ENCODE data around the gene DHRS4L2. TPM values are rescaled to one million over a fixed set of nuclear protein-coding genes. Genes with fewer than 3 reads are reported as not detected.
"Not testable (repeated sequence)": the region's sequence is repeated elsewhere in the genome, so short reads cannot be mapped to it uniquely, and the experiment has no call there.

Gene DHRS4L2
- total and polyA plus RNA-seq, 2 donors (not counting 3 experiments of a cell fraction or from before 2014, with no cell fraction given), result 18.2 to 18.5 TPM

GRCh38 chr14:23950411-23951135 lies 38.2 kb upstream of the DHRS4L2 start:
- intact Hi-C loops (cut with micrococcal nuclease) (no loop called here), dilution Hi-C loops (cut with MboI; ENCODE audit: extremely low pct_ligation_motif_present, low sequenced_read_pairs) (no loop called here)
- H3K4me3 ChIP-seq (replicated peaks in 1 of 3; ENCODE audit: insufficient read depth in 1 of 3, low read depth in 1 of 3, low read length in 3 of 3), result no peak overlapping the region
- no peaks in the 10 kb centered on the region for H3K36me3 ChIP-seq (ENCODE audit: control insufficient read depth in 2 of 2, extremely low read depth in 1 of 2, insufficient read depth in 2 of 2, low read length in 2 of 2)
- H4K20me1 ChIP-seq (replicated peaks; ENCODE audit: control insufficient read depth, extremely low read depth, insufficient read depth, low read length), result no peaks in the 10 kb centered on the region
- H3K9ac ChIP-seq (replicated peaks; ENCODE audit: extremely low read depth, insufficient read depth, low read length), result no peak overlapping the region
- H2AFZ ChIP-seq (ENCODE audit: low read depth, low read length), result no peak overlapping the region
- no peaks in the 10 kb centered on the region for H3K27me3 ChIP-seq (ENCODE audit: control insufficient read depth in 2 of 2, insufficient read depth in 2 of 2, low read length in 2 of 2)
- H3K27ac ChIP-seq (ENCODE audit: insufficient read depth, low read depth, low read length), result no peak overlapping the region
- TF ChIP-seq EZH2 (IDR thresholded peaks at IDR 0.05; ENCODE audit: borderline replicate concordance, low read depth, low read length, severe bottlenecking), result no peak
- TF ChIP-seq GATA2 (IDR thresholded peaks at IDR 0.05; ENCODE audit: insufficient read depth, insufficient read length, low read depth, low read length), result no peak
- TF ChIP-seq JUN (IDR thresholded peaks at IDR 0.05; ENCODE audit: borderline replicate concordance, insufficient read depth, insufficient read length, low read depth), result no peak
- TF ChIP-seq, protein P1, sequence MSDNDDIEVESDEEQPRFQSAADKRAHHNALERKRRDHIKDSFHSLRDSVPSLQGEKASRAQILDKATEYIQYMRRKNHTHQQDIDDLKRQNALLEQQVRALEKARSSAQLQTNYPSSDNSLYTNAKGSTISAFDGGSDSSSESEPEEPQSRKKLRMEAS (IDR thresholded peaks at IDR 0.05; ENCODE audit: insufficient read depth, insufficient read length), result no peak
- TF ChIP-seq MYC (IDR thresholded peaks at IDR 0.05; ENCODE audit: low read depth, low read length), result no peak
- no peak for TF ChIP-seq POLR2AphosphoS5 (IDR thresholded peaks at IDR 0.05; ENCODE audit: insufficient read depth, low read depth, low read length)
- no peak for TF ChIP-seq CTCF (IDR thresholded peaks at IDR 0.05; ENCODE audit: extremely low read depth in 1 of 2, insufficient read depth in 1 of 2, low read depth in 1 of 2, low read length in 2 of 2)
- no peak for TF ChIP-seq FOS (IDR thresholded peaks at IDR 0.05; ENCODE audit: borderline replicate concordance, insufficient read depth, low read length)
- TF ChIP-seq POLR2A (IDR thresholded peaks at IDR 0.05; ENCODE audit: low read depth, low read length), result no peak
- H3K4me1 ChIP-seq (ENCODE audit: control insufficient read depth, extremely low read depth, insufficient read depth, low read length), result no peaks in the 10 kb centered on the region
- FAIRE-seq (no peak), DNase-seq (ENCODE audit: low read depth, low spot score) (no peak)
- H3K4me2 ChIP-seq (ENCODE audit: insufficient read depth, low read length), result no peak overlapping the region
- BruUV-seq (replicated peaks), result no TSS peak
- H3K79me2 ChIP-seq (ENCODE audit: control insufficient read depth, insufficient read depth, low read length), result no peaks in the 10 kb centered on the region
- no peaks in the 10 kb centered on the region for H3K9me1 ChIP-seq (replicated peaks; ENCODE audit: control insufficient read depth, extremely low read depth, insufficient read depth, low read length)
- ChIA-PET CTCF (interaction anchor here (1.2 kb wide), 1 partner anchor 20 kb away, joined by 3 read pairs; no protein-coding TSS in a partner anchor), POLR2A (no interaction called here)
- no peaks in the 10 kb centered on the region for H3K9me3 ChIP-seq (replicated peaks; ENCODE audit: control insufficient read depth, insufficient read depth, low read length)

DNA sequence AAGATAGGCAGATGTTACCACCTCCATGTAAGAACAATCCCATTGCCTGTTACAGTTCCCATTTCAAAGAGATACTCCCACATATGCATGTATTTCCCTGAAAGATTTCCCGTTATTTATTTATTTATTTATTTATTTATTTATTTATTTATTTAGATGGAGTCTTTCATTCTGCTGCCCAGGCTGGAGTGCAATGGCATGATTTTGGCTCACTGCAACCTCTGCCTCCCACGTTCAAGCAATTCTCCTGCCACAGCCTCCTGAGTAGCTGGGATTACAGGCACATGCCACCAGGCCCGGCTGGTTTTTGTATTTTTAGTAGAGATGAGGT lies 37.6 kb upstream of the DHRS4L2 start:
- CTCF ChIA-PET, result interaction anchor here (0.9 to 1.2 kb wide), 2 partner anchors 17 to 21 kb away, joined by 3 read pairs; no protein-coding TSS in a partner anchor
- H3K36me3 ChIP-seq (ENCODE audit: control insufficient read depth in 2 of 2, extremely low read depth in 1 of 2, insufficient read depth in 2 of 2, low read length in 2 of 2); dilution Hi-C loops (cut with MboI; ENCODE audit: extremely low pct_ligation_motif_present, low sequenced_read_pairs); H3K9me1 ChIP-seq (replicated peaks; ENCODE audit: control insufficient read depth, extremely low read depth, insufficient read depth, low read length); FAIRE-seq; DNase-seq (ENCODE audit: low read depth, low spot score); H2AFZ ChIP-seq (ENCODE audit: low read depth, low read length); H3K27me3 ChIP-seq (ENCODE audit: control insufficient read depth in 2 of 2, insufficient read depth in 2 of 2, low read length in 2 of 2); H3K79me2 ChIP-seq (ENCODE audit: control insufficient read depth, insufficient read depth, low read length); H3K4me2 ChIP-seq (ENCODE audit: insufficient read depth, low read length); H3K9ac ChIP-seq (replicated peaks; ENCODE audit: extremely low read depth, insufficient read depth, low read length); POLR2A ChIA-PET; H3K27ac ChIP-seq (ENCODE audit: insufficient read depth, low read depth, low read length); H4K20me1 ChIP-seq (replicated peaks; ENCODE audit: control insufficient read depth, extremely low read depth, insufficient read depth, low read length); BruUV-seq (replicated peaks); intact Hi-C loops (cut with micrococcal nuclease); H3K4me1 ChIP-seq (ENCODE audit: control insufficient read depth, extremely low read depth, insufficient read depth, low read length); H3K4me3 ChIP-seq (replicated peaks in 1 of 3; ENCODE audit: insufficient read depth in 1 of 3, low read depth in 1 of 3, low read length in 3 of 3); H3K9me3 ChIP-seq (replicated peaks; ENCODE audit: control insufficient read depth, insufficient read depth, low read length): not testable (repeated sequence)
